Epithelial cell of proximal tubule (primary cell): Measurements from ENCODE around the gene SMURF1. TPM values are rescaled to one million over a fixed set of nuclear protein-coding genes. Genes with fewer than 3 reads are reported as not detected.

Experiments
- DNase-seq: peaks from one replicate; pipeline ENCODE4 v3.0.0-alpha.2; 2011; ENCODE audit warnings: low read depth
- H3K4me3 ChIP-seq: 2 replicates; pipeline ENCODE4 v1.5.1; 2011; ENCODE audit warnings: low read depth, mild to moderate bottlenecking, low read length
- CTCF ChIP-seq: conservative IDR thresholded peaks from 2 replicates; pipeline ENCODE4 v1.5.1; 2012; ENCODE audit warnings: low read depth, mild to moderate bottlenecking, low read length
- total RNA-seq: library from RNA; depleted of rRNA; stranded (reverse); fragments of >200 nt; gene quantifications from 2 replicates; pipeline ENCODE4 v1.2.3, GENCODE V29; 2015

Gene SMURF1
- total RNA-seq, 1 donor from 2014 or later = 30.7 TPM

GRCh38 chr7:98981701-98982100 lies 162.2 kb downstream of the SMURF1 start:
- TF ChIP-seq CTCF = no peak
- no peak overlapping the region for H3K4me3 ChIP-seq
- DNase-seq = no peak

- TF ChIP-seq CTCF = no peak
- no peak overlapping the region for H3K4me3 ChIP-seq
- no peak for DNase-seq
Measured at GRCh38 chr7:98978672-98979071, 165.2 kb downstream of the SMURF1 start.

Other genes with a start within 250 kb of the SMURF1 start
- not detected in 2 replicates for gene KPNA7, start 64.0 kb upstream of the SMURF1 start, total RNA-seq
- gene MYH16, start 128.7 kb upstream of the SMURF1 start, total RNA-seq = 1.0 and 1.4 TPM in 2 replicates
- gene ARPC1A, start 181.8 kb upstream of the SMURF1 start, total RNA-seq = 198 and 233 TPM in 2 replicates
- gene ARPC1B, start 230.6 kb upstream of the SMURF1 start, total RNA-seq = 378 and 509 TPM in 2 replicates